ENCODE measurements around the gene TTLL5.

DNA sequence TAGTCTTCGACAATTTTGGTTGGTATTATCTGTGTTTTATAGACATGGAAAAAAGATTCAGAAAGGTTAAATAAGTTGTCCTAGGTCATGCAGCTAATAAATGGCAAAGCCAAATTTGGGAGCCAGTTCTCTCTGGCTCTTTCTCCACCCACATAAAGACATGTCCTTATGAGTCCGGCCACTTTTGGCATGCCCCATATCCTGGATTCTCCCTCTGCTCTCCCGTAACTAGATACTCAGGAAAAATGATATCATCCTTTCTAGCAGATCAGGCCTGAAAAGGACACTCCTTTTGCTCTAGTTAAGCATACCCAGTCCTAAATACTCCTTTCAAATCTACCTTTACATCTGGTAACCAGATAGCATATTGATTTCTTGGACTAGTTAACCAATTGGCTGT lies 64.4 kb downstream of the TTLL5 start:
- TF ChIP-seq POLR2AphosphoS5 (IDR thresholded peaks at IDR 0.05; ENCODE audit: low read length), result no peak
- no peak for TF ChIP-seq TARDBP (IDR thresholded peaks at IDR 0.05; ENCODE audit: borderline replicate concordance)
- no peak for TF ChIP-seq RCOR1 (conservative IDR thresholded peaks at IDR 0.05; ENCODE audit: low read depth, low read length)
- no peak for TF ChIP-seq POLR2A (IDR thresholded peaks at IDR 0.05; ENCODE audit: low read depth, low read length)
- TF ChIP-seq, protein P1, sequence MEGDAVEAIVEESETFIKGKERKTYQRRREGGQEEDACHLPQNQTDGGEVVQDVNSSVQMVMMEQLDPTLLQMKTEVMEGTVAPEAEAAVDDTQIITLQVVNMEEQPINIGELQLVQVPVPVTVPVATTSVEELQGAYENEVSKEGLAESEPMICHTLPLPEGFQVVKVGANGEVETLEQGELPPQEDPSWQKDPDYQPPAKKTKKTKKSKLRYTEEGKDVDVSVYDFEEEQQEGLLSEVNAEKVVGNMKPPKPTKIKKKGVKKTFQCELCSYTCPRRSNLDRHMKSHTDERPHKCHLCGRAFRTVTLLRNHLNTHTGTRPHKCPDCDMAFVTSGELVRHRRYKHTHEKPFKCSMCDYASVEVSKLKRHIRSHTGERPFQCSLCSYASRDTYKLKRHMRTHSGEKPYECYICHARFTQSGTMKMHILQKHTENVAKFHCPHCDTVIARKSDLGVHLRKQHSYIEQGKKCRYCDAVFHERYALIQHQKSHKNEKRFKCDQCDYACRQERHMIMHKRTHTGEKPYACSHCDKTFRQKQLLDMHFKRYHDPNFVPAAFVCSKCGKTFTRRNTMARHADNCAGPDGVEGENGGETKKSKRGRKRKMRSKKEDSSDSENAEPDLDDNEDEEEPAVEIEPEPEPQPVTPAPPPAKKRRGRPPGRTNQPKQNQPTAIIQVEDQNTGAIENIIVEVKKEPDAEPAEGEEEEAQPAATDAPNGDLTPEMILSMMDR (IDR thresholded peaks at IDR 0.05 in 2 of 3, conservative IDR thresholded peaks at IDR 0.05 in 1 of 3; ENCODE audit: control insufficient read depth in 2 of 3, extremely low read depth in 1 of 3, insufficient read depth in 1 of 3, low read depth in 3 of 3, low read length in 3 of 3), result no peak
- no peak for TF ChIP-seq CHD2 (IDR thresholded peaks at IDR 0.05; ENCODE audit: borderline replicate concordance, low read depth, low read length)
- TF ChIP-seq SMAD1 (IDR thresholded peaks at IDR 0.05; ENCODE audit: low read depth, partially characterized antibody), result no peak
- TF ChIP-seq, protein P2, sequence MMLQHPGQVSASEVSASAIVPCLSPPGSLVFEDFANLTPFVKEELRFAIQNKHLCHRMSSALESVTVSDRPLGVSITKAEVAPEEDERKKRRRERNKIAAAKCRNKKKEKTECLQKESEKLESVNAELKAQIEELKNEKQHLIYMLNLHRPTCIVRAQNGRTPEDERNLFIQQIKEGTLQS (IDR thresholded peaks at IDR 0.05; ENCODE audit: borderline replicate concordance, extremely low read depth, low read depth, low read length), result no peak
- TF ChIP-seq, protein P3, sequence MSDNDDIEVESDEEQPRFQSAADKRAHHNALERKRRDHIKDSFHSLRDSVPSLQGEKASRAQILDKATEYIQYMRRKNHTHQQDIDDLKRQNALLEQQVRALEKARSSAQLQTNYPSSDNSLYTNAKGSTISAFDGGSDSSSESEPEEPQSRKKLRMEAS (IDR thresholded peaks at IDR 0.05; ENCODE audit: low read depth, low read length), result no peak
- no peak for TF ChIP-seq CHD1 (IDR thresholded peaks at IDR 0.05; ENCODE audit: low read depth, low read length)
- TF ChIP-seq ZZZ3 (IDR thresholded peaks at IDR 0.05; ENCODE audit: control insufficient read depth, insufficient read length, low read depth), result no peak
